ENCODE measurements around the gene ELMOD2. TPM values are rescaled to one million over a fixed set of nuclear protein-coding genes. Genes with fewer than 3 reads are reported as not detected.
"Not testable (repeated sequence)": the region's sequence is repeated elsewhere in the genome, so short reads cannot be mapped to it uniquely, and the experiment has no call there.

ELMOD2 gene, protein sequence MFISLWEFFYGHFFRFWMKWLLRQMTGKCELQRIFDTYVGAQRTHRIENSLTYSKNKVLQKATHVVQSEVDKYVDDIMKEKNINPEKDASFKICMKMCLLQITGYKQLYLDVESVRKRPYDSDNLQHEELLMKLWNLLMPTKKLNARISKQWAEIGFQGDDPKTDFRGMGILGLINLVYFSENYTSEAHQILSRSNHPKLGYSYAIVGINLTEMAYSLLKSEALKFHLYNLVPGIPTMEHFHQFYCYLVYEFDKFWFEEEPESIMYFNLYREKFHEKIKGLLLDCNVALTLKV
- 47.9 and 156 TPM in 2 replicates for total RNA-seq (2014; rRNA removed; shearing (Covaris generic))

DNA sequence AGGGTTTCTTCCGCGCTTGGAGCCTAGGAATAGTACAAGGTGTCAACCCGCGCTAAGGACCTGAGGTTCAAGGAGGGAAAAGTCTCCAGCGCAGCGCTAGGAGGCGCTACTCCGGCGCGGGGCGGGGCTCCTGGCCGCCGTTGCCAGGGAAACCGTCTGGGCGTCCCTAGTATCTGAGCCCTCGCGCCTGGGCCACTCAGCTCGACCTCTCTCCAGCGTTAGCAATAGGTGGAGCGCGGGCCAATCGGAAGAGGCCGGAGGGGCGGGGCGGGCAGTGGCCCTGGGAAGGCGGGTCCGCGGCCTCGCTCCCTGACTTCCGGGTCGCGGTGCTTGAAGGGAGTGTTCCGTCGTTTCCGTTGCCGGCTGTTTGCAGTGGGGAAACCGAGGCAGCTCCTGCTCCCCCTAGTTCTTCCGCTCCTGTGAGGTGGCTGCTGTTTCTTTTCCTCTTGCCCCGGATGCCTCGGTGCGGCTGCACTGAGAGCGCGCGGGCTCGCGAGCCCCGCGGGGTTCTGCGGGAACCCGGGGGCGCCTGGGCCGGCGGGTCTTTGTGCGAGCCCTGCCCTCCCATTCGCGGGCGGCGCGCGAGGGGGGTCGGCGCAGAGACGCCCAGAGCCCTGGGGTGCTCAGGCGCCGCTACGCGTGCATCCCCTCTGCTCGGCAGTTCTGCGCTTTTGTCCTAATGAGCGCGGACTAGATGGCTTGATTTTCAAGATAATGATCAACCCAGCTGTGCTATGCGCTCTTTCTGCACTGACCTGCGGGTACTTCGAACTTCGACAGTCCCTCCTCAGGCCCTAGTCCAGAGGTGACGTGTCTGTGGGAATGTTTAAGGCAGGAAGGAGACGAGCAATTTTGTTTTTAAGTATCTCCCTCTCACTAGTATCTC is at the start of gene ELMOD2:
Gene ELMOD2, plus strand, starts transcription at position 312 of the 886 bp plus-strand sequence. CDS start 1,261 bp downstream, outside the sequence.
- DNase-seq (ENCODE audit: low read depth in 1 of 2, low spot score in 2 of 2) = peak; percentile 96 to 99
- H3K36me3 ChIP-seq = peaks cover 13% of the 10 kb centered on the region
- H3K9me3 ChIP-seq (replicated peaks) = no peaks in the 10 kb centered on the region
- H3K4me1 ChIP-seq (replicated peaks) = peaks cover 4% of the 10 kb centered on the region; the same call in 1 of the 2 replicates
- peak within 1 kb of the TSS; percentile 67 for H3K4me3 ChIP-seq
- no peaks in the 10 kb centered on the region for H3K27me3 ChIP-seq (replicated peaks)
- peak within 1 kb of the TSS; percentile 77 for H3K27ac ChIP-seq

DNA sequence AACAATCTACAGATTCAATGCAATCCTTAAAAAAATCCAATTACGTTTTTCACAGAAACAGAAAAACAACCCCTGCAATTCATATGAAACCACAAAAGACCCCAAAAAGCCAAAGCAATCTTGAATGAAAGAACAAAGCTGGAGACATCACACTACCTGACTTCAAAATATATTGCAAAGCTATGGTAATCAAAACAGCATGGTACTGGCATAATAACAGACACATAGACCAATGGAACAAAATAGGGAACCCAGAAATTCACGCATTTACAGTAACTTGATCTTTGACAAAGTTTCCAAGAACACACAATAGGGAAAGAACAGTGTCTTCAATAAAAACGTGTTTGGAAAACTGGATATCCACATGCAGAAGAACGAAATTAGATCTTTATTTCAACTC is 40.5 kb upstream of the ELMOD2 start:
- DNase-seq (ENCODE audit: low read depth in 1 of 2, low spot score in 2 of 2) = no peak
- Histone ChIP-seq H3K4me3 (no peak overlapping the region), H3K36me3 (no peaks in the 10 kb centered on the region), H3K9me3 (replicated peaks) (peaks cover 5% of the 10 kb centered on the region; the same call in 1 of the 2 replicates), H3K4me1 (replicated peaks) (no peaks in the 10 kb centered on the region), H3K27ac (no peak overlapping the region), H3K27me3 (replicated peaks) (0 out of 2 replicates have a peak, but pooled peaks cover 9% of the 10 kb centered on the region)

DNA sequence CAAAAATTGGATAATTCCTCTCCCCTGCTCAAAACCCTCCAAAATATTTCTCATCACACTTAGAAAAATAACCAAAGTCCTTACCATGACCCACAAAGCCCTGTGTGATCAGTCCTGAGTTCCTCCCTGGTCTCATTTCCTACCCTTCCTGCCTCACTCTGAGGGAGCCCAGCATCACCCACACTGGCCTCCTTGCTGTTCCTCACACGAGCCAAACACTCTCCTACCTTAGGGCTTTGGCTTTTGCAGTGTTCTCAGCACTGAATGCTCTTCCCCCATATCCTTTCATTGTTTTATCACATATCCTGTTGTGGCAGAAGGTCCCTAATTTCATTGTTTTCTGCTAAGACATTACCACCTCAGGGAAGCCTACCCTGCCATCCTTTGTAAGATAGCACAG is 38.0 kb upstream of the ELMOD2 start:
- Histone ChIP-seq H3K27ac (no peak overlapping the region), H3K36me3 (no peaks in the 10 kb centered on the region), H3K9me3 (replicated peaks) (peaks cover 5% of the 10 kb centered on the region; the same call in 1 of the 2 replicates), H3K27me3 (replicated peaks) (0 out of 2 replicates have a peak, but pooled peaks cover 9% of the 10 kb centered on the region), H3K4me1 (replicated peaks) (no peaks in the 10 kb centered on the region), H3K4me3 (no peak overlapping the region)
- DNase-seq (ENCODE audit: low read depth in 1 of 2, low spot score in 2 of 2) = no peak

DNA sequence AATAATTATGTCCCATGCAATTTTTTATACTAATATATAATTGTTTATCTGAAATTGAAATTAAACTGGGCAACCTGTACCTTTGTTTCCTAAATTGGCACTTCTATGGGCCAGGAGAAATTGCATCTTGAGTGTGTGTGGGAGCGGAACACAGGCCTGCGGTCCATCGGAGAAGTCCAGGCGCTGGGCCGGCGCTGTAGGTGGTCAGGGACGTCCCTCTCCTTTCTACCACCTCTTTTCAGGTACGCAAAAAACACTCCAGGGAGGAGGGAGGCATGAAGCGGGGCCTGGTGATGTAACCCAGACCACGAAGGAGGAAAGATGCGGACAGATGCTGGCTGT is 26.6 kb upstream of the ELMOD2 start:
- no peak overlapping the region for H3K4me3 ChIP-seq
- no peaks in the 10 kb centered on the region for H3K9me3 ChIP-seq (replicated peaks)
- no peak for DNase-seq (ENCODE audit: low read depth in 1 of 2, low spot score in 2 of 2)
- H3K27me3 ChIP-seq (replicated peaks) = peaks cover 52% of the 10 kb centered on the region
- H3K27ac ChIP-seq = no peak overlapping the region
- H3K36me3 ChIP-seq = no peaks in the 10 kb centered on the region
- no peaks in the 10 kb centered on the region for H3K4me1 ChIP-seq (replicated peaks)

DNA sequence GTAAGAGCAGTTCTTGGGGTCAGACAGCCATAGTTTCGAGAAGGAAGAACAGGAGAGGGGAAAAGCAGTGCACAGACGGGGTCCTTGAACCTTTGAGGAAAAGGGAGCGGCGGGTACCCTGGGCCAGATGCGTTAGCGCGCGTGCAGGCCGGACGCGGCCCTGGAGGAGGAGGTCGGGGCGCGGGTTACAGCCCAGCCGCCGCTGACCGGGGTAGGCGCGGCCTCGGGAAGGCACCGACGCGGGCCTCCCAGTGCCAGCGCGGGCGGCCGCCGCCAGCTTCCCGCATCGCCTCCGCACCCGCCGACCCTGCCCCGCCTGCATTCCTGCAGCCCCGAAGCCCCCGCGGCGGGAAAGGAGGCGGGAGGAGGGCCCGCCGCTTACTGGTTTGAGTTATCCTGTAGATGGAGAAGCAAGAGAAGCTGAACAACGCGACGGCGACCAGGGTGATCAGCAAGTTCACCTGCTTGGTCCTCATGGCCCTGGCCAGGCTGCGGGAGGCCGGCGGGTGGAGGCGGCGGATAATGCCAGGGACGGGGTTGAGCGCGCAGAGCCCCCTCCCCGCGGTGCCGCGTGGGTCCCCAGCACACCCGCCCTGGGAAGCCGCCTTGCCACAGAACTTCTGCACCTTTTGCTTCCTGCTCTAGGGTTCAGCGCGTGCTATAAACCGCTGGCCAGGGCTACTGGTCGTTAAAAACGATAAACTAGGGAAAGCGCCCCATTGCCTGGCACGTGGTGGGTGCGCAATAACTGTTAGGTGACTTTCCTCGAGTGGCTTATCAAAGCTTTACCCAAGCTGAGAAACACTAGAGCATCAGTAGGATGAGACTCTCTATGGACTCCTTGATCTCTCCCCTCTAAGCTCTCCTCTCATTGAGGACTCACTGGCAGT is 26.0 kb upstream of the ELMOD2 start, which contains the start of gene MGAT4D:
Gene MGAT4D, minus strand, starts transcription at position 547 of the 890 bp plus-strand sequence. Its CDS starts 71 bp downstream, at position 476.
- no peak for DNase-seq (ENCODE audit: low read depth in 1 of 2, low spot score in 2 of 2)
- Histone ChIP-seq H3K36me3 (no peaks in the 10 kb centered on the region), H3K9me3 (replicated peaks) (no peaks in the 10 kb centered on the region), H3K27me3 (replicated peaks) (peaks cover 56% of the 10 kb centered on the region), H3K4me3 (no peak within 1 kb of the TSS), H3K4me1 (replicated peaks) (no peaks in the 10 kb centered on the region), H3K27ac (no peak within 1 kb of the TSS)

DNA sequence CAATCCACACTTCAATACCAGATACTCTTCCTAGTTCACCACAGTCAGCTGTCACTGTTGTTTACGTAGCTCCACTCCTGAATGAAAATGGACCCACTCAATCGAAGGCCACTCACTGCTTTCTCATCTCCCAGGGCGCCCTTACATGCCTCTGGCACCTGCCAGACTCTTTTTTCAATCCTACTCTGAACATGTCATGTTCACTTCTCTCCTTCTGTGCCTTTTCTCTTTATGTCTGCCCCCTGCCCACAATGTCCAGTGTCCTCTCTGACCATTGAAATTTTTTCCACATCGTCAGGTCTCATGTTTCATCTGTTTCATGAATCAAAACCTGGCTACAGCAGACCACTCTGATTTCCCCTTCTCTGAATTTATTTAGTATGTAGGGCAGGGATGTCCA is 24.6 kb upstream of the ELMOD2 start:
- no peak for DNase-seq (ENCODE audit: low read depth in 1 of 2, low spot score in 2 of 2)
- H3K27ac ChIP-seq = no peak overlapping the region
- H3K36me3 ChIP-seq = no peaks in the 10 kb centered on the region
- no peaks in the 10 kb centered on the region for H3K9me3 ChIP-seq (replicated peaks)
- H3K4me3 ChIP-seq = no peak overlapping the region
- peaks cover 58% of the 10 kb centered on the region for H3K27me3 ChIP-seq (replicated peaks)
- H3K4me1 ChIP-seq (replicated peaks) = no peaks in the 10 kb centered on the region

DNA sequence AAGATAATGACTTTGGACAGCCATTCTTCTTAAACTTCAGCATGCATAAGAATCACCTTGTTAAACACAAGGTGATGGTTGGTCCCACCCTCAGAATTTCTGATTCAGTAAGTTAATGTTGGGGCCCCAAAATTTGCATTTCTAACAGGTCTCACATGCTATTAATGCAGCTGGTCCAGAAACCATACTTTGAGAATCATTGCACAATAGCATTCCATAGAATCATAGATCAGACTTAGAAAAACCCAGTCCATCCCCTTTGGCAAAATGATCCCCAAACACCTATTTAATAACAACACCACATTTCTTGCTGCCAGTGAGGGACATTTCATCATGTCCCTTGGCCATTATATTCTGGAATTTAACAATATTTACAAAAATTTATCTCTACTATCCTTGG is 19.7 kb upstream of the ELMOD2 start:
- Histone ChIP-seq H3K9me3 (replicated peaks) (no peaks in the 10 kb centered on the region), H3K4me3 (no peak overlapping the region), H3K36me3 (no peaks in the 10 kb centered on the region), H3K27me3 (replicated peaks) (peaks cover 29% of the 10 kb centered on the region), H3K27ac (no peak overlapping the region), H3K4me1 (replicated peaks) (no peaks in the 10 kb centered on the region)
- no peak for DNase-seq (ENCODE audit: low read depth in 1 of 2, low spot score in 2 of 2)

DNA sequence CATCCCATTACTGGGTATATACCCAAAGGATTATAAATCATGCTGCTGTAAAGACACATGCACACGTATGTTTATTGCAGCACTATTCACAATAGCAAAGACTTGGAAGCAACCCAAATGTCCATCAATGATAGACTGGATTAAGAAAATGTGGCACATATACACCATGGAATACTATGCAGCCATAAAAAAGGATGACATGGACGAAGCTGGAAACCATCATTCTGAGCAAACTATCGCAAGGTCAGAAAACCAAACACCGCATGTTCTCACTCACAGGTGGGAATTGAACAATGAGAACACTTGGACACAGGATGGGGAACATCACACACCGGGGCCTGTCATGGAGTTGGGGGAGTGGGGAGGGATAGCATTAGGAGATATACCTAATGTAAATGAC is 10.2 kb upstream of the ELMOD2 start:
- H3K4me1 ChIP-seq (replicated peaks); H3K27me3 ChIP-seq (replicated peaks); H3K4me3 ChIP-seq; H3K27ac ChIP-seq; H3K9me3 ChIP-seq (replicated peaks); DNase-seq (ENCODE audit: low read depth in 1 of 2, low spot score in 2 of 2); H3K36me3 ChIP-seq: not testable (repeated sequence)

DNA sequence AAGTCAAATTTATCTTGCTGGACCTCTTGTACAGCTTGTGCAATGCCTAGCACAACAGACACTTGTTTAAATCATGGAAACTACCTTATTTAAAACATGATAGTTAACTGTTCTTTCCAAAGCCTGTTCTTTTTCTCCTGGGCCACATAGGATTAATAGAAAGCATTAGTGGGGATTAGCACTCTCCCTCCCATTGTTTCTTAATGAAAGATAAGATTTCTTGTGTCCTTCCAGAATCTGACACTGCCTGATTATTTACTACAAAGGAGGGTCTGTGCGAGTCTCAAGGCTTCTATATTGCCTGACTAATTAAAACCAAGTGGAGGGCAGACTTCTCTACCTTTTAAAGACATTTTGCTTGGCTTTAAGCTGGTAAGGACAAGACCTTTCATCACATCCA is 8.5 kb upstream of the ELMOD2 start:
- Histone ChIP-seq H3K4me3 (no peak overlapping the region), H3K27ac (no peak overlapping the region), H3K9me3 (replicated peaks) (no peaks in the 10 kb centered on the region), H3K4me1 (replicated peaks) (no peaks in the 10 kb centered on the region), H3K27me3 (replicated peaks) (0 out of 2 replicates have a peak, but pooled peaks cover 3% of the 10 kb centered on the region), H3K36me3 (no peaks in the 10 kb centered on the region)
- no peak for DNase-seq (ENCODE audit: low read depth in 1 of 2, low spot score in 2 of 2)

DNA sequence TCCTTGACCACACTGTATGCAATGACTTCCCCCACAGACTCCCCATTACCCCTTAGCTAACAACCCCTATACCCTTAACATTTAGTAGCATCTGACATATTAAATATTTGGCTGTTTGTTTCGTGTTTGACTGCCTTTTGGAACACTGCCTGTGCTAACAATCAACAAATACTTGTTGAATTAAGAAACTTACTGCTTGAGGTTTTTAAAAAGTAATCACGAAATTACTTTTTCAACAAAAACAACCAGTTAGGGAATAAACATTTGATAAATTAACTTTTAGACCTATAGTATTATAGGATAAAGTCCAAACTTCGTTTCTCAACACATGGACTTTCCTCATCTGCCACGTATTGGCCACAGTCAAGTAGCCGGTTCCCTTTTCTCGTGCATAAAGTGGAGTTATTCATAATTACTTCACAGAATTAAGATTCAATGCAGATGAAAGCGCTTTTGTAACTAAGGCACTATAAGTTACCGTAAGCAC is 555 bp upstream of the ELMOD2 start:
- Histone ChIP-seq H3K4me3 (peak overlapping the region; percentile 67), H3K9me3 (replicated peaks) (no peaks in the 10 kb centered on the region), H3K36me3 (peaks cover 10% of the 10 kb centered on the region), H3K27me3 (replicated peaks) (no peaks in the 10 kb centered on the region), H3K4me1 (replicated peaks) (peaks cover 4% of the 10 kb centered on the region; the same call in 1 of the 2 replicates), H3K27ac (no peak overlapping the region)
- no peak for DNase-seq (ENCODE audit: low read depth in 1 of 2, low spot score in 2 of 2)

DNA sequence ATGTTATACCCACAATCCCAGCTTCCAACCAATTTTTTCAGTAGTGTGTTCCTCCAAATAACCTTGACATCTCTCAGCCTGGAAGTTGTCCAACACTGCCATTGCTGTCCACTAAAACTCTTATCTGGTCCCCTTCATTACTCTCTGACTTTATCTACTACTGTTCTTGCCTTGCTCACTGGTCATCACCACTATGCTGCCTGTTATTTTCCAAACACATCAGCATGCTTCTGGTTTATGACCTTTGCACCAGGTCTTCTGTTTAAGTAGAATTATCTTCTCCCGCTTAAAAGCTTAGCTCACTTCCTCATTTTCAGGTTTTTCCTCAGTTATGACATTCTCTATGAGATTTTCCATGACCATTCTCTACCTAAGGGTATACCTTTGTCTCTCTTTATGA is 5.5 kb downstream of the ELMOD2 start:
- Histone ChIP-seq H3K9me3 (replicated peaks) (no peaks in the 10 kb centered on the region), H3K27ac (no peak overlapping the region), H3K27me3 (replicated peaks) (no peaks in the 10 kb centered on the region), H3K4me1 (replicated peaks) (peaks cover 16% of the 10 kb centered on the region), H3K36me3 (peaks cover 19% of the 10 kb centered on the region), H3K4me3 (no peak overlapping the region)
- no peak for DNase-seq (ENCODE audit: low read depth in 1 of 2, low spot score in 2 of 2)

DNA sequence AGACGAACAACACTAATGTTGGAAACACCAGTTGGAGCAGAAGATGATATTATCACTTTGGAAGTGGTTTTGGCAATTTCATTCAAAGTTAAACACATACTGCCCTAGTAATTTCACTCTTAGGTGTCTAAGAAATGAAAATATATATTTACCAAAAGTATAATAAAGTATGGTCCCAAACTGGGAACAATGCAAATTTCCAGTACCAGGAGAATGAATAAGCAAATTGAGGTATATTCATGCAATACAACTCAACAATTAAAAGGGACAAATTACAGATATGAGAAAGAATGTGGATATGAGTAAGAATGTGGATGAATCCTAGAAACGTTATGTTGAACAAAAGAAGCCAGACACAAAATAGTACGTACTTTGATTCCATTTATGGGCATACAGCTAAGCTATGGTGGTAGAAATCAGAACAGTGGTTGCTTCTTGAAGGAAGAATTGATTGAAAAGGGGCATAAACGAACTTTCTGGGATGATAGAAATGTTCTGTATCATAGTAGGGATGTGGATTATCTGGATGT is 10.0 kb downstream of the ELMOD2 start:
- DNase-seq (ENCODE audit: low read depth in 1 of 2, low spot score in 2 of 2) = peak in 1 of 2 experiments; percentile 63
- Histone ChIP-seq H3K27me3 (replicated peaks) (no peaks in the 10 kb centered on the region), H3K4me1 (replicated peaks) (peaks cover 20% of the 10 kb centered on the region), H3K27ac (peak overlapping the region; percentile 92), H3K9me3 (replicated peaks) (no peaks in the 10 kb centered on the region), H3K36me3 (peaks cover 21% of the 10 kb centered on the region), H3K4me3 (no peak overlapping the region)
